Liver (tissue), 9 donors: Measurements from ENCODE around the gene CSNK1G1. TPM values are rescaled to one million over a fixed set of nuclear protein-coding genes. Genes with fewer than 3 reads are reported as not detected.

ENCODE experiments used
- DNase-seq: peaks from one replicate; pipeline ENCODE4 v3.0.0-alpha.2; 2017; ENCODE audit warnings: low spot score
- H3K27ac ChIP-seq, 2 donors: one replicate each; pipeline ENCODE4 v1.7.0; 2013; ENCODE audit warnings: inconsistent platforms in 2 of 2, low read length in 2 of 2, control low read depth in 1 of 2, low read depth in 1 of 2, mild to moderate bottlenecking in 1 of 2
- H3K27me3 ChIP-seq, 4 donors: one replicate each; pipeline versions ENCODE4 v1.6.1 to v1.7.0; 2013; ENCODE audit warnings: low read length in 3 of 4, inconsistent platforms in 1 of 4, mild to moderate bottlenecking in 1 of 4, moderate library complexity in 1 of 4; ENCODE audit not compliant: control insufficient read depth in 4 of 4, insufficient read depth in 4 of 4
- H3K36me3 ChIP-seq, 4 donors: one replicate each; pipeline versions ENCODE4 v1.6.1 to v1.7.0; 2013; ENCODE audit warnings: low read length in 3 of 4, mild to moderate bottlenecking in 3 of 4, low read depth in 1 of 4, moderate library complexity in 1 of 4; ENCODE audit not compliant: control insufficient read depth in 4 of 4, insufficient read depth in 3 of 4
- H3K4me1 ChIP-seq, 4 donors: one replicate each; pipeline versions ENCODE4 v1.6.1 to v1.7.0; 2013; ENCODE audit warnings: low read length in 3 of 4, mild to moderate bottlenecking in 3 of 4, moderate library complexity in 1 of 4; ENCODE audit not compliant: control insufficient read depth in 4 of 4, insufficient read depth in 4 of 4
- H3K4me3 ChIP-seq, 3 donors: one replicate each; pipeline versions ENCODE4 v1.6.1 to v1.7.0; 2013; ENCODE audit warnings: low read length in 3 of 3, control low read depth in 1 of 3, low read depth in 1 of 3, mild to moderate bottlenecking in 1 of 3
- H3K9ac ChIP-seq, 2 donors: one replicate each; pipeline ENCODE4 v1.7.0; 2013; ENCODE audit warnings: low read length in 2 of 2, mild to moderate bottlenecking in 2 of 2, moderate library complexity in 2 of 2, control low read depth in 1 of 2, low read depth in 1 of 2
- H3K9me3 ChIP-seq, 4 donors: one replicate each; pipeline versions ENCODE4 v1.6.1 to v1.7.0; 2013; ENCODE audit warnings: low read length in 3 of 4; ENCODE audit not compliant: control insufficient read depth in 4 of 4
- FOXA2 ChIP-seq: IDR thresholded peaks from 2 replicates; pipeline ENCODE4 v1.6.1; 2016; ENCODE audit warnings: antibody characterized with exemption
- GABPA ChIP-seq, 2 donors: IDR thresholded peaks in 1 of 2; conservative IDR thresholded peaks in 1 of 2; 2 replicates each; pipeline ENCODE4 v1.6.1; 2016; ENCODE audit warnings: antibody characterized with exemption in 2 of 2, mild to moderate bottlenecking in 1 of 2, moderate library complexity in 1 of 2
- JUND ChIP-seq, 2 donors: IDR thresholded peaks; 2 replicates each; pipeline ENCODE4 v1.6.1; 2016; ENCODE audit warnings: antibody characterized with exemption in 2 of 2
- NR2F2 ChIP-seq: IDR thresholded peaks from 2 replicates; pipeline ENCODE4 v1.6.1; 2016; ENCODE audit warnings: antibody characterized with exemption
- WGBS: extraction: QIAGEN DNeasy Blood & Tissue Kit; methylation state at CpG from one replicate; pipeline ENCODE4 v1.1.7; 2013; 5-methylcytosine and 5-hydroxymethylcytosine counted together
- polyA plus RNA-seq, 2 donors: library from polyadenylated mRNA; stranded (reverse) in 1 of 2; unstranded in 1 of 2; fragments of 200-250 nt in 1 of 2; fragments of >200 nt in 1 of 2; fragmentation: Nextera tagmentation in 1 of 2; extraction: Ambion mirVana in 1 of 2; gene quantifications; one replicate each; pipeline versions ENCODE4 v1.2.1 to v1.2.3, GENCODE V29; 2013 to 2015
- total RNA-seq, 2 donors: library from RNA; depleted of rRNA; stranded (reverse); fragments of >200 nt; gene quantifications; one replicate each; pipeline ENCODE4 v1.2.3, GENCODE V29; 2014
- TF ChIP-seq, protein P1 (sequence below): IDR thresholded peaks from 2 replicates; pipeline ENCODE4 v1.6.1; 2016; ENCODE audit warnings: antibody characterized with exemption, mild to moderate bottlenecking
- TF ChIP-seq, protein P2 (sequence below): IDR thresholded peaks from 2 replicates; pipeline ENCODE4 v1.6.1; 2016; ENCODE audit warnings: antibody characterized with exemption
- donor health status: healthy.
- donor health status: healthy.
- donor health status: healthy.
- donor health status: healthy.
- donor health status: healthy.

Gene CSNK1G1
- total and polyA plus RNA-seq, 4 donors = 1.7 to 9.1 (median 5.8) TPM

- TF ChIP-seq, protein P1, sequence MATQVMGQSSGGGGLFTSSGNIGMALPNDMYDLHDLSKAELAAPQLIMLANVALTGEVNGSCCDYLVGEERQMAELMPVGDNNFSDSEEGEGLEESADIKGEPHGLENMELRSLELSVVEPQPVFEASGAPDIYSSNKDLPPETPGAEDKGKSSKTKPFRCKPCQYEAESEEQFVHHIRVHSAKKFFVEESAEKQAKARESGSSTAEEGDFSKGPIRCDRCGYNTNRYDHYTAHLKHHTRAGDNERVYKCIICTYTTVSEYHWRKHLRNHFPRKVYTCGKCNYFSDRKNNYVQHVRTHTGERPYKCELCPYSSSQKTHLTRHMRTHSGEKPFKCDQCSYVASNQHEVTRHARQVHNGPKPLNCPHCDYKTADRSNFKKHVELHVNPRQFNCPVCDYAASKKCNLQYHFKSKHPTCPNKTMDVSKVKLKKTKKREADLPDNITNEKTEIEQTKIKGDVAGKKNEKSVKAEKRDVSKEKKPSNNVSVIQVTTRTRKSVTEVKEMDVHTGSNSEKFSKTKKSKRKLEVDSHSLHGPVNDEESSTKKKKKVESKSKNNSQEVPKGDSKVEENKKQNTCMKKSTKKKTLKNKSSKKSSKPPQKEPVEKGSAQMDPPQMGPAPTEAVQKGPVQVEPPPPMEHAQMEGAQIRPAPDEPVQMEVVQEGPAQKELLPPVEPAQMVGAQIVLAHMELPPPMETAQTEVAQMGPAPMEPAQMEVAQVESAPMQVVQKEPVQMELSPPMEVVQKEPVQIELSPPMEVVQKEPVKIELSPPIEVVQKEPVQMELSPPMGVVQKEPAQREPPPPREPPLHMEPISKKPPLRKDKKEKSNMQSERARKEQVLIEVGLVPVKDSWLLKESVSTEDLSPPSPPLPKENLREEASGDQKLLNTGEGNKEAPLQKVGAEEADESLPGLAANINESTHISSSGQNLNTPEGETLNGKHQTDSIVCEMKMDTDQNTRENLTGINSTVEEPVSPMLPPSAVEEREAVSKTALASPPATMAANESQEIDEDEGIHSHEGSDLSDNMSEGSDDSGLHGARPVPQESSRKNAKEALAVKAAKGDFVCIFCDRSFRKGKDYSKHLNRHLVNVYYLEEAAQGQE = no peak
- TF ChIP-seq GABPA (IDR thresholded peaks at IDR 0.05 in 1 of 2, conservative IDR thresholded peaks at IDR 0.05 in 1 of 2) (no peak), FOXA2 (no peak)
Measured at GRCh38 chr15:64180235-64180824, 175.6 kb downstream of the CSNK1G1 start (continued).

- Histone ChIP-seq H3K9ac (no peak overlapping the region), H3K27ac (no peak overlapping the region), H3K4me1 (peaks cover 0 to 25% (median 14%) of the 10 kb centered on the region in 4 donors), H3K9me3 (no peaks in the 10 kb centered on the region), H3K27me3 (no peaks in the 10 kb centered on the region), H3K4me3 (no peak overlapping the region), H3K36me3 (peaks cover 0 to 3% (median 0%) of the 10 kb centered on the region in 4 donors)
- TF ChIP-seq JUND (IDR thresholded peaks at IDR 0.05) = no peak
- TF ChIP-seq, protein P2, sequence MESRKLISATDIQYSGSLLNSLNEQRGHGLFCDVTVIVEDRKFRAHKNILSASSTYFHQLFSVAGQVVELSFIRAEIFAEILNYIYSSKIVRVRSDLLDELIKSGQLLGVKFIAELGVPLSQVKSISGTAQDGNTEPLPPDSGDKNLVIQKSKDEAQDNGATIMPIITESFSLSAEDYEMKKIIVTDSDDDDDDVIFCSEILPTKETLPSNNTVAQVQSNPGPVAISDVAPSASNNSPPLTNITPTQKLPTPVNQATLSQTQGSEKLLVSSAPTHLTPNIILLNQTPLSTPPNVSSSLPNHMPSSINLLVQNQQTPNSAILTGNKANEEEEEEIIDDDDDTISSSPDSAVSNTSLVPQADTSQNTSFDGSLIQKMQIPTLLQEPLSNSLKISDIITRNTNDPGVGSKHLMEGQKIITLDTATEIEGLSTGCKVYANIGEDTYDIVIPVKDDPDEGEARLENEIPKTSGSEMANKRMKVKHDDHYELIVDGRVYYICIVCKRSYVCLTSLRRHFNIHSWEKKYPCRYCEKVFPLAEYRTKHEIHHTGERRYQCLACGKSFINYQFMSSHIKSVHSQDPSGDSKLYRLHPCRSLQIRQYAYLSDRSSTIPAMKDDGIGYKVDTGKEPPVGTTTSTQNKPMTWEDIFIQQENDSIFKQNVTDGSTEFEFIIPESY = no peak
- no peak for DNase-seq
- 96% methylated on average over 5 of the region's 5 CpGs for WGBS
Measured at GRCh38 chr15:64166102-64166890, 189.7 kb downstream of the CSNK1G1 start.

- 83% methylated on average over 4 of the region's 4 CpGs for WGBS
- H3K27ac ChIP-seq = peak overlapping the region; percentile 78 to 88
- no peak overlapping the region for H3K9ac ChIP-seq
- DNase-seq = no peak
- H3K36me3 ChIP-seq = peaks cover 8 to 10% (median 9%) of the 10 kb centered on the region in 4 donors
- H3K9me3 ChIP-seq = no peaks in the 10 kb centered on the region
- H3K4me3 ChIP-seq = no peak overlapping the region
- peaks cover 3 to 33% (median 21%) of the 10 kb centered on the region in 4 donors for H3K4me1 ChIP-seq
- H3K27me3 ChIP-seq = no peaks in the 10 kb centered on the region
- TF ChIP-seq, protein P1 = no peak
- TF ChIP-seq NR2F2 (no peak), GABPA (IDR thresholded peaks at IDR 0.05 in 1 of 2, conservative IDR thresholded peaks at IDR 0.05 in 1 of 2) (no peak), FOXA2 (no peak)
Measured at GRCh38 chr15:64164436-64164835, 191.5 kb downstream of the CSNK1G1 start.
